Activated CD8-positive, alpha-beta memory T cell treated with anti-CD3 and anti-CD28 coated beads, Interleukin-2, amount 10 ng/mL, durations not matched to agents 7 days and 5 days (primary cell): ENCODE data around the gene MAU2. TPM values are rescaled to one million over a fixed set of nuclear protein-coding genes. Genes with fewer than 3 reads are reported as not detected.
"Not testable (repeated sequence)": the region's sequence is repeated elsewhere in the genome, so short reads cannot be mapped to it uniquely, and the experiment has no call there.

Source experiments
- ATAC-seq: fragments of 150-1000 bp; cut with Tn5 transposase; one replicate; pipeline ENCODE4 v1.10.0; 2021; ENCODE audit warnings: moderate library complexity
- CTCF ChIA-PET: fragments of 350-600 bp; sonication (Branson Sonifier 250); formaldehyde crosslinking; loops from one replicate; lab custom pipeline; 2021; ENCODE audit warnings: antibody characterized with exemption; lab: Charles Lee
- DNase-seq: peaks from one replicate; pipeline ENCODE4 v3.0.0-alpha.2; 2020
- H3K27ac Mint-ChIP-seq: one replicate; pipeline ENCODE4 v1.8.0; 2021; ENCODE audit warnings: mild to moderate bottlenecking, mixed read lengths
- H3K27me3 Mint-ChIP-seq: one replicate; pipeline ENCODE4 v1.8.0; 2021; ENCODE audit warnings: mixed read lengths
- H3K36me3 Mint-ChIP-seq: one replicate; pipeline ENCODE4 v1.8.0; 2021; ENCODE audit warnings: mild to moderate bottlenecking, mixed read lengths
- H3K4me1 Mint-ChIP-seq: one replicate; pipeline ENCODE4 v1.8.0; 2021; ENCODE audit warnings: mixed read lengths
- H3K4me3 Mint-ChIP-seq: one replicate; pipeline ENCODE4 v1.8.0; 2021; ENCODE audit warnings: mild to moderate bottlenecking, moderate library complexity, mixed read lengths
- H3K9me3 Mint-ChIP-seq: one replicate; pipeline ENCODE4 v1.8.0; 2022; ENCODE audit warnings: low read depth, mixed read lengths
- total RNA-seq, 2 experiments: library from RNA; stranded (reverse); gene quantifications; one replicate each; pipeline ENCODE4 v1.2.3, GENCODE V29; 2021

Gene MAU2
- total RNA-seq, 2 experiments from 2014 or later = 80.6 to 82.4 TPM

- no peaks in the 10 kb centered on the region for H3K9me3 Mint-ChIP-seq
- H3K4me1 Mint-ChIP-seq = peaks cover 42% of the 10 kb centered on the region
- DNase-seq = peak; percentile 100
- H3K27me3 Mint-ChIP-seq = no peaks in the 10 kb centered on the region
- CTCF ChIA-PET = interaction anchor here (0.6 to 1.8 kb wide), 5 partner anchors 12 to 424 kb away, joined by 3 to 11 read pairs (median 6); partner anchors contain the start of gene GATAD2A
- H3K4me3 Mint-ChIP-seq = peak overlapping the region; percentile 77
- H3K36me3 Mint-ChIP-seq = peaks cover 8% of the 10 kb centered on the region
- peak; percentile 95 for ATAC-seq
- H3K27ac Mint-ChIP-seq = peak overlapping the region; percentile 91
Observed at GRCh38 chr19:19385131-19385895, 64.7 kb downstream of the MAU2 start.

- CTCF ChIA-PET = interaction anchor here (0.6 to 1.8 kb wide), 5 partner anchors 13 to 425 kb away, joined by 3 to 11 read pairs (median 6); partner anchors contain the start of gene GATAD2A
- Mint-ChIP-seq H3K4me3 (peak overlapping the region; percentile 85), H3K9me3 (no peaks in the 10 kb centered on the region), H3K27ac (peak overlapping the region; percentile 91), H3K27me3 (no peaks in the 10 kb centered on the region), H3K4me1 (peaks cover 48% of the 10 kb centered on the region), H3K36me3 (peaks cover 11% of the 10 kb centered on the region)
- ATAC-seq (peak; percentile 24), DNase-seq (peak; percentile 77)
Observed at GRCh38 chr19:19385896-19386869, 65.6 kb downstream of the MAU2 start.

GRCh38 chr19:19387108-19387507, 66.5 kb downstream of the MAU2 start:
- H3K4me3 Mint-ChIP-seq = peak overlapping the region; percentile 85
- no peaks in the 10 kb centered on the region for H3K9me3 Mint-ChIP-seq
- H3K27ac Mint-ChIP-seq = peak overlapping the region; percentile 88
- H3K27me3 Mint-ChIP-seq = no peaks in the 10 kb centered on the region
- H3K36me3 Mint-ChIP-seq = peaks cover 13% of the 10 kb centered on the region
- CTCF ChIA-PET = interaction anchor here (1.4 to 1.8 kb wide), 2 partner anchors 23 to 103 kb away, joined by 4 to 9 read pairs; no protein-coding TSS in a partner anchor
- H3K4me1 Mint-ChIP-seq = peaks cover 49% of the 10 kb centered on the region
- no peak for ATAC-seq
- DNase-seq = no peak

- no peak for ATAC-seq
- DNase-seq = no peak
- H3K27ac Mint-ChIP-seq = peak overlapping the region; percentile 73
- CTCF ChIA-PET = interaction anchor here (0.9 to 1.8 kb wide), 6 partner anchors 9 to 101 kb away, joined by 3 to 9 read pairs (median 5); partner anchors contain the start of gene GATAD2A
- no peaks in the 10 kb centered on the region for H3K9me3 Mint-ChIP-seq
- no peaks in the 10 kb centered on the region for H3K27me3 Mint-ChIP-seq
- H3K4me1 Mint-ChIP-seq = peaks cover 57% of the 10 kb centered on the region
- peak overlapping the region; percentile 85 for H3K4me3 Mint-ChIP-seq
- peaks cover 13% of the 10 kb centered on the region for H3K36me3 Mint-ChIP-seq
Observed at GRCh38 chr19:19388568-19389555, 68.2 kb downstream of the MAU2 start.

GRCh38 chr19:19389683-19390082, 69.1 kb downstream of the MAU2 start:
- H3K4me3 Mint-ChIP-seq, H3K9me3 Mint-ChIP-seq, H3K27ac Mint-ChIP-seq, DNase-seq, ATAC-seq, H3K27me3 Mint-ChIP-seq: not testable (repeated sequence)
- Mint-ChIP-seq H3K4me1 (peaks cover 63% of the 10 kb centered on the region), H3K36me3 (peaks cover 13% of the 10 kb centered on the region)
- CTCF ChIA-PET = interaction anchor here (1.2 kb wide), 1 partner anchor 15 kb away, joined by 8 read pairs; the partner anchor contains the start of gene GATAD2A

- peak overlapping the region; percentile 64 for H3K27ac Mint-ChIP-seq
- H3K4me1 Mint-ChIP-seq = peaks cover 46% of the 10 kb centered on the region
- CTCF ChIA-PET = interaction anchor here (1.0 to 3.0 kb wide), 3 partner anchors 13 to 96 kb away, joined by 3 to 12 read pairs (median 3); no protein-coding TSS in a partner anchor
- H3K9me3 Mint-ChIP-seq, ATAC-seq, DNase-seq, H3K36me3 Mint-ChIP-seq, H3K27me3 Mint-ChIP-seq, H3K4me3 Mint-ChIP-seq: not testable (repeated sequence)
Observed at GRCh38 chr19:19394333-19394732, 73.7 kb downstream of the MAU2 start.

GRCh38 chr19:19399733-19400433, 79.3 kb downstream of the MAU2 start:
- Mint-ChIP-seq H3K9me3 (no peaks in the 10 kb centered on the region), H3K4me3 (no peak overlapping the region), H3K4me1 (peaks cover 33% of the 10 kb centered on the region), H3K27ac (peak overlapping the region; percentile 18), H3K27me3 (no peaks in the 10 kb centered on the region), H3K36me3 (no peaks in the 10 kb centered on the region)
- CTCF ChIA-PET = no interaction called here
- no peak for DNase-seq
- ATAC-seq = no peak

- Mint-ChIP-seq H3K27me3 (no peaks in the 10 kb centered on the region), H3K27ac (peak overlapping the region; percentile 20)
Observed at GRCh38 chr19:19402656-19403372, 82.2 kb downstream of the MAU2 start.

GRCh38 chr19:19403373-19403901, 82.8 kb downstream of the MAU2 start:
- Mint-ChIP-seq H3K36me3 (peaks cover 1% of the 10 kb centered on the region), H3K27ac (peak overlapping the region; percentile 20), H3K27me3 (no peaks in the 10 kb centered on the region), H3K4me3 (no peak overlapping the region), H3K9me3 (no peaks in the 10 kb centered on the region), H3K4me1 (peaks cover 51% of the 10 kb centered on the region)
- DNase-seq (no peak), ATAC-seq (no peak)
- CTCF ChIA-PET = interaction anchor here (0.8 kb wide), 1 partner anchor 87 kb away, joined by 3 read pairs; no protein-coding TSS in a partner anchor

More at GRCh38 chr19:19402656-19403372, 82.2 kb downstream of the MAU2 start:
- Mint-ChIP-seq H3K9me3 (no peaks in the 10 kb centered on the region), H3K36me3 (peaks cover 1% of the 10 kb centered on the region), H3K4me1 (peaks cover 45% of the 10 kb centered on the region), H3K4me3 (no peak overlapping the region)
- DNase-seq (no peak), ATAC-seq (no peak)
- CTCF ChIA-PET = interaction anchor here (0.8 kb wide), 1 partner anchor 87 kb away, joined by 3 read pairs; no protein-coding TSS in a partner anchor

- peaks cover 65% of the 10 kb centered on the region for H3K4me1 Mint-ChIP-seq
- H3K27ac Mint-ChIP-seq = peak within 1 kb of the TSS; percentile 94
- DNase-seq (peak; percentile 92), ATAC-seq (peak; percentile 83)
- H3K4me3 Mint-ChIP-seq = peak within 1 kb of the TSS; percentile 91
- H3K27me3 Mint-ChIP-seq = no peaks in the 10 kb centered on the region
- CTCF ChIA-PET = interaction anchor here (0.9 to 3.8 kb wide), 17 partner anchors 8 to 88 kb away, joined by 3 to 62 read pairs (median 5); no protein-coding TSS in a partner anchor
- peaks cover 1% of the 10 kb centered on the region for H3K36me3 Mint-ChIP-seq
- no peaks in the 10 kb centered on the region for H3K9me3 Mint-ChIP-seq
Observed at GRCh38 chr19:19404879-19405860, 84.5 kb downstream of the MAU2 start, which contains the start of gene GATAD2A. Gene GATAD2A, plus strand, starts transcription at chr19:19405675. Its CDS starts 59,671 bp downstream, at chr19:19465346.
